ENCODE data around the gene CNOT1. TPM values are rescaled to one million over a fixed set of nuclear protein-coding genes. Genes with fewer than 3 reads are reported as not detected.
"Not testable (repeated sequence)": the region's sequence is repeated elsewhere in the genome, so short reads cannot be mapped to it uniquely, and the experiment has no call there.

Gene CNOT1
- 107 and 121 TPM in 2 replicates for polyA plus RNA-seq (2014; cell fraction: cytosol; rRNA removed)
- 61.5 and 105 TPM in 2 replicates for polyA plus RNA-seq (2014; cell fraction: nucleus; rRNA removed)

GRCh38 chr16:58629733-58630640 lies at the start of gene CNOT1:
Gene CNOT1 (minus strand): TSS chr16:58629826. CDS start chr16:58599337, 30,489 bp downstream.
- peak; percentile 99 for DNase-seq (ENCODE audit: low spot score)

DNA sequence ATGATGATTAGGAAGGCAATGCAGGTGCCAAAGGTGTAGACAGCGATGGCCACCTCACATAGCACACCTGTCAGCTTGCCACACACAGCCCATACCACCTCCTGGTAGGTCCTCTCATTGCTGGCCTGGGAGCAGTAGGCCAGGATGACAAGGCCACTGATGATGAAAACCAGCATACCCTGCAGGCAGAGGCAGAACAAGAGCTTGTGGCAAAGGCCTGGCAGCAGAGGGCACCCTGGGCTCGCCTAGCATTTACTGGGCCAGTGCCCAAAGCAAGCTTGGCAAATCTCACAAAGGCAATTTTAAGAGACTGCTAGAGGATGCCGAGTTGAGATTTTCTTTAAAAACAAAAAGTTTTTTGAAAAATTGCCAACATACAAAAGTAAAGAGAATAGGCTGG lies 49.1 kb upstream of the CNOT1 start:
- no peak for DNase-seq (ENCODE audit: low spot score)

- DNase-seq (ENCODE audit: low spot score), result no peak
Observed at GRCh38 chr16:58678269-58678668, 48.6 kb upstream of the CNOT1 start.

- DNase-seq (ENCODE audit: low spot score), result no peak
Observed at GRCh38 chr16:58670946-58671583, 41.4 kb upstream of the CNOT1 start.

DNA sequence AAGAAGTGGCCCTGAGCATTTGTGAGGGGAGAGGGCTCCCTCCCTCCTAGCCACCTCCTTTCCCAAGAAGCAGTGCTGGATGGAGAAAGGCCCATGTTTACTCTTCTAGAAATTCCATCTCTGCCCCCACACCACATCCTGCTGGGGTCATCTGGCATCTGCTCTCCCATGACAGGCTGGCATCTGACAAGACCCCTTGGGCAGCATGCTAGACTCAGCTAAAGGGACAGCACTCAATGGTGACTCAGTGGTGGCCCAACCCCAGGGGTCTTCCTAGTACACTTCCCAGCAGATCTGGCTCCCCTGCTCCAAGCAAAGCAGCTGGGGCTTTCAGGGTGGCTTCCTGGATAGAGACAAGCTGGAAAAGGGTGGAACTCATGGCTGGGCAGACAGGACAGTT lies 40.6 kb upstream of the CNOT1 start:
- DNase-seq (ENCODE audit: low spot score), result no peak

GRCh38 chr16:58665200-58665599 lies 35.6 kb upstream of the CNOT1 start:
- DNase-seq (ENCODE audit: low spot score), result no peak

DNA sequence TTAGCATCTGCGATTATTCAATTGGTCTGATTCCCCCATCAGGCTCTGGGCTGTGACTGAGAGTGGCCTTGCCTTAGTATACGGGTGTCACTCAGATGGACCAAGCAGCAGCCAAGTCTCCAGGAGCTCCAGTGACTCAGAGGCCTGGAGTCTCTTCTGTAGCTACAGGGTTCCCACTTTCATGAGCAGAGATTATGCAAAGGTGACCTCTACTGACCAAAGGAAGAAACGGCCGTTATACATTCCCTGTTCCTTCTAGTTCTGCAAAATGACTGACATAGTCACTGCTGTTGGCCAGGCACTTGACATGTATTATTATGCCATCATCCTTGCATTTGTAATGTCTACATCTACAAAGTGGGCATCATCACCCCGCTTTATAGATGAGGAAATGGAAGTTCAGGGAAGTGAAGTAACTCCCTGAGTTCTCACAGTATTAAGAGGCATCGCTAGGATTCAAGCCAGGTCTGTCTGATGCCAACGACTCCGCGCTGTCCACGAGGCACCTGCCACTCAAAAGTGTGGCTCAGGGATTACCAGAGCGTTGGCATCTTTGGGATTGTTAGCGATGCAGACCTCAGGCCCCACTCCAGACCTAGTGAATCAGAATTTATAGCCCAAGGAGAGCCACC lies 31.7 kb upstream of the CNOT1 start:
- peak; percentile 82 for DNase-seq (ENCODE audit: low spot score)

DNA sequence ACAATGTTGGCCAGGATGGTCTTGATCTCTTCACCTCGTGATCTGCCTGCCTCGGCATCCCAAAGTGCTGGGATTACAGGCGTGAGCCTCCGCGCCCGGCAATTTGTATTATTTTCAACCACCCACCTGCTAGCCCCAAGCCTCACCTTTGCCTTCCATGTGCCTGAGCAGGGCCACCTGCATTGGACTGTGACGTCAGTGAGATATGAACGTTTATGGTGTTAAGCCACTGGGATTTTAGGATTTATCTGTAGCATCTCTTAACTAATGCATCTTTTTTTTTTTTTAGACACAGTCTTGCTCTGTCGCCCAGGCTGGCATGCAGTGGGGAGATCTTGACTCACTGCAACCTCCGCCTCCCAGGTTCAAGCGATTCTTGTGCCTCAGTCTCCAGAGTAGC lies 30.3 kb upstream of the CNOT1 start:
- not testable (repeated sequence) for DNase-seq (ENCODE audit: low spot score)

GRCh38 chr16:58658796-58659211 lies 29.2 kb upstream of the CNOT1 start:
- DNase-seq (ENCODE audit: low spot score), result no peak

- DNase-seq (ENCODE audit: low spot score), result no peak
Observed at GRCh38 chr16:58656899-58657298, 27.3 kb upstream of the CNOT1 start.

- DNase-seq (ENCODE audit: low spot score), result no peak
Observed at GRCh38 chr16:58655215-58655596, 25.6 kb upstream of the CNOT1 start.

- no peak for DNase-seq (ENCODE audit: low spot score)
Observed at GRCh38 chr16:58654560-58655214, 25.1 kb upstream of the CNOT1 start.

GRCh38 chr16:58652741-58653140 lies 23.1 kb upstream of the CNOT1 start:
- peak; percentile 61 for DNase-seq (ENCODE audit: low spot score)

DNA sequence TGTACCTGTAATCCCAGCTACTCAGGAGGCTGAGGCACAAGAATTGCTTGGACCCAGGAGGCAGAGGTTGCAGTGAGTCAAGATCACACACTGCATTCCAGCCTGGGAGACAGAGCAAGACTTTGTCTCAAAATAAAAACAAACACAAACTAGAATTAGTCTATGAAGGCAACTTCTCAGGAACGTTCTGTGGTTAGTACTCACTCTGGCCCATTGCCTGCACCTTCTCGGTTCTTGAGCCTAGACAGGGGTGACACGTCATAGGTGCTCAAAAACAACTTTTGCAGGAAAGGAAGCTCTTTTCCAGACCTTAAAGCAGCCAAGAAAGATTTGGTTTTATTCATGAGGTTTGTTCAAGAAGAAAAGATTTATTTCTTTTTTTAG lies 22.3 kb upstream of the CNOT1 start:
- DNase-seq (ENCODE audit: low spot score), result no peak

DNA sequence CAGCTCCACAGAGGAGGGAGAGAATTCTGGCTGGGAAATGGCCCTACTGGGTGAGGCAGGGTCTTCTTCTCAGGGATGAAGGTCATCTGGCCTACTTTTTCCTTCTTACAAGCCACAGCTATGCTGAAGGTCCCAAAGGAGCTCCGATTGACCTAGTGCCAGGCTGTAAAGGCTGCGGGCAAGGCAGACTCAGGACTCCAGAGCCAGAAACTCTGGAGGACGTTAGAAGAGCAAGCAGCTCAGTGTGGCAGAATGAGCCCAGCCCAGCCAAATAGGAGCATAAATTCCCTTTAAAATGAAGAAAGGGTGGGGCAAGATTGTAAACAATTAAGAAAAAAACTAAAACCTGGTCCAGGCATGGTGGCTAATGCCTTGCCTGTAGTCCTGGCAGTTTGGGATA lies 20.1 kb upstream of the CNOT1 start:
- no peak for DNase-seq (ENCODE audit: low spot score)

DNA sequence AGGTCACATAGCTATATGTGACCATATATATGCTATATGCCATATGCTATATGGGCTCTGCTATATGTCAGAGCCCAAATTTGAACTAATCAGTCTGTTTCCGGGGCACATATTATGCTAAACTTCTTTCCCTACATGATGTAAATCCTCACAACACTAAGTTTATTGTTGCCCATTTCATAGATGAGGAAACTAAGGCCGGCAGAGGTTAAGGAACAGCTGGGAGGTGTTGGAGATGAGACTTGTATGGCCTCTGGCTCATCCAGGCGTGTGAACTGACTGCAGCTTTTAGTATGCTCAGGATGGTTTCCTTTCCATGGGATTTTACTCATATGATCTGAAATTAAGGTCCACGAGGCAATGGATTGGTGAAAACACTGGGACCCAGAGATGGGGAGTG lies 17.5 kb upstream of the CNOT1 start:
- no peak for DNase-seq (ENCODE audit: low spot score)

DNA sequence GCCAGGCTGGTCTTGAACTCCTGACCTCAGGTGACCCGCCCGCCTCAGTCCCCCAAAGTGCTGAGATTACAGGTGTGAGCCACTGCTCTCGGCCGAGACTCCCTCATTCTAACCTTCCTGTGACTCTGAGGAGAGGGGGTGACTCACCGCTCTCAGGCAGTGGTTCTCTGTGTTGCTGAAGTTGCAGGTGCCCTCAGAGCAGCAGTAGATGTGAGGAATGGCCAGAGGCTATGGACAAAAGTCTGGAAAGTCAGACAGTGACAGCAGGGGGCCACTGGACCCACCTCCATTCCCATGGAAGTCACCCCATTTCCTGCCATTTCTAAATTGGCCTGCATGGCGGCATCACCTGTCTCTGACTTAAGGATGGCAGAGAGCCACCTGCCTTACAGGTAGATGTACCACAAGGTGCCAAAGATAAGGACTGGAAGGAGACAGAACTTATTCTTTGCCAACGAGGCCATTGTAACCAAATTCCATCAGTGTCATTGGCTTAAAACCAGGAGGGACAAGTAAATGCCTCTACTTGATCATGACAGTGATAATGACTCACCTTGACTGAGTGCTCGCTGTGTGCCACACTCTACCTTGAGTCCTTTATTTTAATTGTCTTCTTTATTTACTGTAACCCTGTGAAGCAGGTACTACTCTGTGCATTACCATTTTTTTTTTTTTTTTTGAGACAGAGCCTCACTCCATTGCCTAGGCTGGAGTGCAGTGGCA lies 15.3 kb upstream of the CNOT1 start:
- no peak for DNase-seq (ENCODE audit: low spot score)

DNA sequence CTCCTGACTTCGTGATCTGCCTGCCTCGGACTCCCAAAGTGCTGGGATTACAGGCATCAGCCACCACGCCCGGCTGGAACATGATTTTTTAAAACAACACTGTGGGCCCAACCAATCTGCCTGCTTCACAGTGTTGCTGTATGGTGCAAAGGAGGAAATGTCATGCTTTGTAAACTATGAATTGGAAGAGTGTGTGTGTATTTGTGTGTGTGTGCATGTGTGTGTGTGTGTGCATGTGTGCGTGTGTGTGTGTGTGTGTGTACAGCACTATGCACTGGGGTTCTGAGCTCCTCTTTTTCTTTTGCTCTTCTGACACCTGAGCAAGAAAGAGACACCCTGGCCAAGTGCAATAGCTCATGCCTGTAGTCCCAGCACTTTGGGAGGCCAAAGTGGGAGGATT lies 14.5 kb upstream of the CNOT1 start:
- no peak for DNase-seq (ENCODE audit: low spot score)

DNA sequence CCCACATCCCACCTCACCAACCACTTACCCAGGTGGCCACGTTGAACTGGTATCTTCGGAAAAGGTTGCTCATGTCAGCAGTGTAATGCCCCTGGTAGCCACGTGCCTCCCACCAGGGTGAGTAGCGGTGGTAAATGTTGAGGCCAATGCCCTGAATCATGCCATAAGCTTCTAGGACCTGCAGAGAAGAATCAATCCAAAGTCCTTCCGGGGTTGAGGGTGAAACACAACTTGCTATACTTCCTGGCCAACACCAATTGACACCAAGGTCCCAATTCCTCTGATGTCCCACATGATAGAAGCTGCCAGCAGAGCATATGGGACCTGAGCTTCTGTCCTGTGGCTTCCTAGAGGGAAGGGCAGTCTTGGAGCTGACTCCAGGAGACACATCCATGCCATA lies 11.3 kb upstream of the CNOT1 start:
- DNase-seq (ENCODE audit: low spot score), result no peak

GRCh38 chr16:58639836-58640235 lies 10.2 kb upstream of the CNOT1 start:
- DNase-seq (ENCODE audit: low spot score), result no peak

DNA sequence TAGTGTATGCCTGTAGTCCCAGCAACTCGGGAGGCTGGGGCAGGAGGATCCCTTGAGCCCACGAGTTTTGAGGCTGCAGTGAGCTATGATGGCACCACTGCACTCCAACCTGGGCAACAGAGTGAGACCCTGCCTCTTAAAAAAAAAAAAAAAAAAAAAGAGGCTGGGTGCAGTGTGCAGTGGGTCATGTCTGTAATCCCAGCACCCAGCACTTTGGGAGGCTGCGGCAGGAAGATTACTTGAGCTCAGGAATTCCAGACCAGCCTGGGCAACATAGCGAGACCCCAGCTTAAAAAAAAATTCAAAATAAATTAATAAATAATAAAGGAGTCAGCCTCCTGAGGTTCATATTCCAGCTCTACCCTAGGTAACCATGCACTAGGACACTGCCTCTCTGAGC lies 9.6 kb upstream of the CNOT1 start:
- no peak for DNase-seq (ENCODE audit: low spot score)
